Measurements from ENCODE around the gene RAB3C. TPM values are rescaled to one million over a fixed set of nuclear protein-coding genes. Genes with fewer than 3 reads are reported as not detected.

Gene RAB3C
- total RNA-seq, 1 experiment from 2014 or later: not detected

- H3K9me3 ChIP-seq (ENCODE audit: control insufficient read depth, insufficient read depth, low read depth, low read length): no peaks in the 10 kb centered on the region
- no peak for ATAC-seq
- H3K4me1 ChIP-seq (ENCODE audit: control insufficient read depth, insufficient read depth, low read length): no peaks in the 10 kb centered on the region; the same call in 1 of the 2 replicates
- TF ChIP-seq CTCF (IDR thresholded peaks at IDR 0.05) (no peak), POLR2AphosphoS5 (IDR thresholded peaks at IDR 0.05; ENCODE audit: low read depth, low read length) (no peak), REST (IDR thresholded peaks at IDR 0.05; ENCODE audit: insufficient read depth in 1 of 2, low read depth in 2 of 2, low read length in 1 of 2) (no peak), SIN3A (IDR thresholded peaks at IDR 0.05; ENCODE audit: borderline replicate concordance, insufficient read depth, low read depth, low read length) (no peak), TCF7L2 (IDR thresholded peaks at IDR 0.05; ENCODE audit: low read depth, low read length) (no peak)
- DNase-seq (ENCODE audit: low read depth, low spot score): no peak
- no TSS peak for BruUV-seq (replicated peaks)
- peaks cover 11% of the 10 kb centered on the region for H3K27me3 ChIP-seq (ENCODE audit: control insufficient read depth, insufficient read depth, low read length)
- POLR2A ChIA-PET: no interaction called here
- CTCF ChIA-PET: no interaction called here
- H3K27ac ChIP-seq (ENCODE audit: low read length): no peak overlapping the region
- no peaks in the 10 kb centered on the region for H3K36me3 ChIP-seq (ENCODE audit: control insufficient read depth, insufficient read depth, low read length)
- in situ Hi-C loops (cut with HindIII; ENCODE audit: low pct_unique_long_range_greater_than_20kb, low sequenced_read_pairs) (no loop called here), intact Hi-C loops (cut with micrococcal nuclease; ENCODE audit: unreplicated experiment) (no loop called here)
- H3K4me3 ChIP-seq (ENCODE audit: low read depth in 2 of 2, low read length in 2 of 2): no peak overlapping the region
Measured at GRCh38 chr5:58773744-58774441, 191.0 kb downstream of the RAB3C start.

- no peak for TF ChIP-seq REST (IDR thresholded peaks at IDR 0.05; ENCODE audit: insufficient read depth in 1 of 2, low read depth in 2 of 2, low read length in 1 of 2)
- no peak for TF ChIP-seq CTCF (IDR thresholded peaks at IDR 0.05)
- TF ChIP-seq TCF7L2 (IDR thresholded peaks at IDR 0.05; ENCODE audit: low read depth, low read length): no peak
- no peak for TF ChIP-seq POLR2AphosphoS5 (IDR thresholded peaks at IDR 0.05; ENCODE audit: low read depth, low read length)
- no peak for TF ChIP-seq SIN3A (IDR thresholded peaks at IDR 0.05; ENCODE audit: borderline replicate concordance, insufficient read depth, low read depth, low read length)
- no peak for ATAC-seq
- no TSS peak for BruUV-seq (replicated peaks)
- in situ Hi-C loops (cut with HindIII; ENCODE audit: low pct_unique_long_range_greater_than_20kb, low sequenced_read_pairs) (no loop called here), intact Hi-C loops (cut with micrococcal nuclease; ENCODE audit: unreplicated experiment) (no loop called here)
- H3K36me3 ChIP-seq (ENCODE audit: control insufficient read depth, insufficient read depth, low read length): no peaks in the 10 kb centered on the region
- CTCF ChIA-PET: no interaction called here
- H3K4me3 ChIP-seq (ENCODE audit: low read depth in 2 of 2, low read length in 2 of 2): no peak overlapping the region
- no peak overlapping the region for H3K27ac ChIP-seq (ENCODE audit: low read length)
- H3K4me1 ChIP-seq (ENCODE audit: control insufficient read depth, insufficient read depth, low read length): no peaks in the 10 kb centered on the region; the same call in 1 of the 2 replicates
- no peaks in the 10 kb centered on the region for H3K9me3 ChIP-seq (ENCODE audit: control insufficient read depth, insufficient read depth, low read depth, low read length)
- peaks cover 5% of the 10 kb centered on the region for H3K27me3 ChIP-seq (ENCODE audit: control insufficient read depth, insufficient read depth, low read length)
- no peak for DNase-seq (ENCODE audit: low read depth, low spot score)
- POLR2A ChIA-PET: no interaction called here
Measured at GRCh38 chr5:58774937-58775336, 192.1 kb downstream of the RAB3C start.

Measured in Panc1 (cell line).